Measurements from ENCODE around the gene ABAT. TPM values are rescaled to one million over a fixed set of nuclear protein-coding genes. Genes with fewer than 3 reads are reported as not detected.

ABAT gene
- total RNA-seq, 1 experiment from 2014 or later: 7.3 TPM

GRCh38 chr16:8828541-8829165, 154.2 kb downstream of the ABAT start:
- no peak overlapping the region for H3K23ac ChIP-seq (ENCODE audit: insufficient read length, low read depth, low read length)
- H3K36me3 Mint-ChIP-seq (ENCODE audit: insufficient read depth in 1 of 3, low read depth in 3 of 3): peaks cover 40 to 63% (median 49%) of the 10 kb centered on the region in 3 experiments
- no peak overlapping the region for H2BK20ac ChIP-seq (ENCODE audit: low read depth, low read length, poor library complexity, severe bottlenecking)
- H3K27ac Mint-ChIP-seq: peak overlapping the region in 2 of 3 experiments; percentile 83 to 92; a peak in 4 of 7 replicates
- H3K27ac ChIP-seq (ENCODE audit: insufficient read length, low read depth, low read length): no peak overlapping the region
- H2BK15ac ChIP-seq (ENCODE audit: low read depth, low read length): no peak overlapping the region
- peaks cover 17% of the 10 kb centered on the region for H3K4me1 ChIP-seq (ENCODE audit: insufficient read depth, low read length)
- H3K4me3 Mint-ChIP-seq: no peak overlapping the region
- no peaks in the 10 kb centered on the region for H3K9me3 Mint-ChIP-seq
- no peaks in the 10 kb centered on the region for H3K79me1 ChIP-seq (ENCODE audit: insufficient read depth, low read depth, low read length, poor library complexity, severe bottlenecking)
- H2BK5ac ChIP-seq (ENCODE audit: insufficient read length, low read length): no peak overlapping the region
- no peaks in the 10 kb centered on the region for H3K9me3 ChIP-seq (ENCODE audit: control insufficient read depth, low read depth, low read length)
- H2AK5ac ChIP-seq (ENCODE audit: insufficient read length, low read length): no peak overlapping the region
- TF ChIP-seq CTCF (conservative IDR thresholded peaks at IDR 0.05): no peak
- H2AFZ ChIP-seq (ENCODE audit: low read length): no peak overlapping the region
- H3K14ac ChIP-seq (ENCODE audit: insufficient read depth, low read length): no peak overlapping the region
- no peak overlapping the region for H3K9ac ChIP-seq (ENCODE audit: extremely low read depth, insufficient read length, low read length)
- no peaks in the 10 kb centered on the region for H3K79me2 ChIP-seq (ENCODE audit: insufficient read depth, low read length)
- no peak overlapping the region for H3K18ac ChIP-seq (ENCODE audit: insufficient read length, low read depth, low read length)
- no CpG with 5 or more reads among the region's 8 CpGs for WGBS (ENCODE audit: extremely low coverage, insufficient read length, low lambda C conversion rate)
- no peak overlapping the region for H4K91ac ChIP-seq (ENCODE audit: insufficient read length, low read depth, low read length)
- H3K4me2 ChIP-seq (ENCODE audit: insufficient read depth, insufficient read length, low read length): no peak overlapping the region
- H4K20me1 ChIP-seq (ENCODE audit: control insufficient read depth, insufficient read depth, insufficient read length): no peaks in the 10 kb centered on the region
- peaks cover 52 to 54% of the 10 kb centered on the region in 2 experiments for H3K4me1 Mint-ChIP-seq
- no peak overlapping the region for H2BK120ac ChIP-seq (ENCODE audit: low read depth, low read length, poor library complexity, severe bottlenecking)
- no peak overlapping the region for H4K5ac ChIP-seq (ENCODE audit: insufficient read length, low read depth, low read length)
- H3K4ac ChIP-seq (ENCODE audit: low read depth, low read length): no peak overlapping the region
- no peak for DNase-seq
- H3T11ph ChIP-seq (ENCODE audit: low read length): no peak overlapping the region
- H3K27me3 Mint-ChIP-seq (ENCODE audit: low read depth): no peaks in the 10 kb centered on the region
- no peaks in the 10 kb centered on the region for H3K23me2 ChIP-seq (ENCODE audit: insufficient read length, low read depth, low read length, poor library complexity, severe bottlenecking)
- no peak overlapping the region for H3K56ac ChIP-seq (ENCODE audit: insufficient read length, low read depth, low read length)
- H3K27me3 ChIP-seq (ENCODE audit: insufficient read depth, low read length): no peaks in the 10 kb centered on the region
- H4K8ac ChIP-seq (replicated peaks; ENCODE audit: insufficient read length, low read depth, low read length): no peak overlapping the region
- H2BK12ac ChIP-seq (ENCODE audit: insufficient read length, low read depth, low read length): no peak overlapping the region
